Kidney (tissue), 14 donors: ENCODE measurements around the gene MYO7A. TPM values are rescaled to one million over a fixed set of nuclear protein-coding genes. Genes with fewer than 3 reads are reported as not detected.

Experiments used
- DNase-seq, 5 donors: peaks; one replicate each; pipeline ENCODE4 v3.0.0-alpha.2; 2013 to 2020
- FAIRE-seq: peaks from 2 replicates; lab custom pipeline; 2012; peaks lifted over from hg19 to GRCh38; lab: Jason Lieb, UNC
- H3K27ac ChIP-seq, 2 donors: one replicate each; pipeline ENCODE4 v1.7.0; 2013; ENCODE audit warnings: low read depth in 2 of 2, low read length in 2 of 2, inconsistent platforms in 1 of 2
- H3K27me3 ChIP-seq: one replicate; pipeline ENCODE4 v1.7.1; 2013; ENCODE audit warnings: low read length, inconsistent platforms; ENCODE audit not compliant: control insufficient read depth, insufficient read depth
- H3K36me3 ChIP-seq, 3 donors: one replicate each; pipeline versions ENCODE4 v1.7.0 to v1.7.1; 2013; ENCODE audit warnings: low read length in 3 of 3, control low read depth in 1 of 3, inconsistent platforms in 1 of 3; ENCODE audit not compliant: insufficient read depth in 3 of 3, control insufficient read depth in 2 of 3
- H3K4me1 ChIP-seq, 3 donors: one replicate each; pipeline versions ENCODE4 v1.7.0 to v1.7.1; 2013; ENCODE audit warnings: low read length in 3 of 3, inconsistent platforms in 1 of 3, low read depth in 1 of 3; ENCODE audit not compliant: control insufficient read depth in 2 of 3, insufficient read depth in 2 of 3
- H3K4me3 ChIP-seq, 3 donors: one replicate each; pipeline versions ENCODE4 v1.7.0 to v1.8.1; 2013; ENCODE audit warnings: low read length in 3 of 3, control low read depth in 1 of 3, inconsistent platforms in 1 of 3
- H3K9ac ChIP-seq, 3 donors: one replicate each; pipeline versions ENCODE4 v1.7.0 to v1.7.1; 2013; ENCODE audit warnings: low read length in 3 of 3, control low read depth in 1 of 3, inconsistent platforms in 1 of 3
- H3K9me3 ChIP-seq, 3 donors: one replicate each; pipeline versions ENCODE4 v1.7.0 to v1.7.1; 2013; ENCODE audit warnings: low read length in 3 of 3, control low read depth in 1 of 3, inconsistent platforms in 1 of 3; ENCODE audit not compliant: control insufficient read depth in 2 of 3, insufficient read depth in 1 of 3
- CTCF ChIP-seq: IDR thresholded peaks from 3 replicates; pipeline ENCODE4 v1.5.1; 2012; ENCODE audit warnings: mild to moderate bottlenecking, moderate library complexity, borderline replicate concordance; ENCODE audit not compliant: insufficient read depth; ENCODE audit errors: extremely low read depth
- intact Hi-C: fragments of 100-400 bp; cut with DNase I; formaldehyde crosslinking; loops from one replicate; pipeline ENCODE4 v1.11.1; 2022
- polyA plus RNA-seq: library from polyadenylated mRNA; stranded (reverse); fragments of 350-450 nt; fragmentation: Illumina TruSeq; extraction: RNeasy Lipid Tissue Mini Kit (QIAGEN cat#74804); gene quantifications from one replicate; pipeline ENCODE4 v1.2.3, GENCODE V29; 2014; ENCODE audit warnings: low read depth, low replicate concordance; ENCODE audit not compliant: insufficient read depth
- total RNA-seq: library from RNA; stranded (reverse); fragmentation: NEBNext Ultra II Directional; extraction: Animal tissue kit (Norgen Biotek cat#: 25700); gene quantifications from one replicate; pipeline ENCODE4 v1.2.1, GENCODE V29; 2021
- donor health status: control.
- donor health status: control.
- donor health status: control.
- donor health status: control.
- donor health status: control.
- donor health status: DM: yes; HTN: yes; CAD: no.
- donor health status: Normal renal cell carcinoma (clear cell type).

The MYO7A gene
- total and polyA plus RNA-seq, 2 donors from 2014 or later, result 6.1 to 10.7 TPM

- no peak for DNase-seq
- TF ChIP-seq CTCF, result no peak
- no peaks in the 10 kb centered on the region for H3K4me1 ChIP-seq
- H3K9ac ChIP-seq, result no peak overlapping the region
- no peak overlapping the region for H3K4me3 ChIP-seq
- H3K36me3 ChIP-seq, result no peaks in the 10 kb centered on the region
- H3K27ac ChIP-seq, result no peak overlapping the region
- no peak for FAIRE-seq
- H3K27me3 ChIP-seq, result no peaks in the 10 kb centered on the region
- intact Hi-C loops, result no loop called here
- H3K9me3 ChIP-seq, result no peaks in the 10 kb centered on the region
Observed at GRCh38 chr11:77213029-77213579, 85.1 kb downstream of the MYO7A start.

- no peak overlapping the region for H3K9ac ChIP-seq
- H3K36me3 ChIP-seq, result no peaks in the 10 kb centered on the region
- no peaks in the 10 kb centered on the region for H3K9me3 ChIP-seq
- DNase-seq (no peak), FAIRE-seq (no peak)
- TF ChIP-seq CTCF, result no peak
- intact Hi-C loops, result no loop called here
- no peak overlapping the region for H3K27ac ChIP-seq
- no peaks in the 10 kb centered on the region for H3K27me3 ChIP-seq
- no peak overlapping the region for H3K4me3 ChIP-seq
- H3K4me1 ChIP-seq, result no peaks in the 10 kb centered on the region
Observed at GRCh38 chr11:77213589-77214428, 85.8 kb downstream of the MYO7A start.

GRCh38 chr11:77214557-77214956 lies 86.5 kb downstream of the MYO7A start:
- H3K4me3 ChIP-seq, result no peak overlapping the region
- H3K27ac ChIP-seq, result no peak overlapping the region
- H3K9me3 ChIP-seq, result no peaks in the 10 kb centered on the region
- DNase-seq (no peak), FAIRE-seq (no peak)
- intact Hi-C loops, result no loop called here
- H3K9ac ChIP-seq, result no peak overlapping the region
- no peaks in the 10 kb centered on the region for H3K4me1 ChIP-seq
- no peak for TF ChIP-seq CTCF
- H3K36me3 ChIP-seq, result no peaks in the 10 kb centered on the region
- H3K27me3 ChIP-seq, result no peaks in the 10 kb centered on the region
